GM18517 (cell line): Measurements from ENCODE around the gene ALG12.

Experiments
- ATAC-seq: cut with Tn5 transposase; IDR thresholded peaks from one replicate; pipeline ENCODE4 v1.9.1; 2021; ENCODE audit warnings: mild to moderate bottlenecking, moderate library complexity; ENCODE audit not compliant: unreplicated experiment

Gene ALG12

GRCh38 chr22:49892226-49892899 lies 25.9 kb downstream of the ALG12 start:
- no peak for ATAC-seq

GRCh38 chr22:49889071-49889470 lies 29.2 kb downstream of the ALG12 start:
- no peak for ATAC-seq

GRCh38 chr22:49887702-49888101 lies 30.5 kb downstream of the ALG12 start:
- ATAC-seq, result no peak

- ATAC-seq, result no peak
Measured at GRCh38 chr22:49887064-49887451, 31.2 kb downstream of the ALG12 start.

- ATAC-seq, result no peak
Measured at GRCh38 chr22:49886346-49887063, 31.7 kb downstream of the ALG12 start.

GRCh38 chr22:49885881-49886280 lies 32.4 kb downstream of the ALG12 start:
- ATAC-seq, result no peak

GRCh38 chr22:49885281-49885680 lies 33.0 kb downstream of the ALG12 start:
- ATAC-seq, result no peak

- no peak for ATAC-seq
Measured at GRCh38 chr22:49884503-49885260, 33.6 kb downstream of the ALG12 start.

- no peak for ATAC-seq
Measured at GRCh38 chr22:49884075-49884474, 34.2 kb downstream of the ALG12 start.

GRCh38 chr22:49883294-49883640 lies 35.0 kb downstream of the ALG12 start:
- ATAC-seq, result no peak

- ATAC-seq, result no peak
Measured at GRCh38 chr22:49882519-49883293, 35.5 kb downstream of the ALG12 start.

GRCh38 chr22:49881856-49882255 lies 36.4 kb downstream of the ALG12 start:
- no peak for ATAC-seq

GRCh38 chr22:49880281-49880680 lies 38.0 kb downstream of the ALG12 start:
- no peak for ATAC-seq

- ATAC-seq, result no peak
Measured at GRCh38 chr22:49879871-49880270, 38.4 kb downstream of the ALG12 start.

GRCh38 chr22:49878206-49878605 lies 40.0 kb downstream of the ALG12 start:
- ATAC-seq, result no peak

- no peak for ATAC-seq
Measured at GRCh38 chr22:49877642-49878041, 40.6 kb downstream of the ALG12 start.

- no peak for ATAC-seq
Measured at GRCh38 chr22:49873228-49873940, 44.9 kb downstream of the ALG12 start.

- no peak for ATAC-seq
Measured at GRCh38 chr22:49872347-49872746, 45.9 kb downstream of the ALG12 start.

GRCh38 chr22:49871482-49871881 lies 46.8 kb downstream of the ALG12 start:
- no peak for ATAC-seq

- no peak for ATAC-seq
Measured at GRCh38 chr22:49869845-49870712, 48.2 kb downstream of the ALG12 start.
